ENCODE data around the gene KCNJ3. TPM values are rescaled to one million over a fixed set of nuclear protein-coding genes. Genes with fewer than 3 reads are reported as not detected.
A peak's percentile ranks its signal among the peaks of the same experiment; 100 is the strongest.

Gene KCNJ3
- total and polyA plus RNA-seq, 9 of the 15 experiments (the other 6 are each of a cell fraction or from before 2014, with no cell fraction given): not detected

DNA sequence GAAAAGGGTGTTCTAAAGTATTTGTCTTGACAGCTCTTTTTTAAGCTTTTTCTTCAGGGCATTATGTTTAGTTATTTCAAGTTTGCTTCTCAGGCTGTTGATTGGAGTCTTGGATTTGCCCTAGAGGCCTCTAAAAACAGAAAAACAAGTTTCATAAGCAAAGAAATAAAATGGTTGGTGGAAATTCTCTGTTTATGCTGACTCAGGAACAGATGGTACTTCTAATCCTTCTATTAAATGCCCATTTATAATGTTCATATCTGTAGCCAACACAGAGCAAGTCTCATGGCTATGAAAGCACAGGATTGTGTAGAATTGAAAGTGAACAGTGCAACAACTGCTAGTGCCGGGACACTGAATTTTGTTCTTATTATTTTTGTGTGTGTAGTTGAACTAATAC, 60.4 kb downstream of the KCNJ3 start:
- CTCF ChIA-PET (ENCODE audit: low intra/inter-chr PET ratio): no interaction called here
- BruUV-seq (replicated peaks): no TSS peak
- TF ChIP-seq KLF10 (CRISPR knock-in tag; IDR thresholded peaks at IDR 0.05): no peak
- TF ChIP-seq, protein P1, sequence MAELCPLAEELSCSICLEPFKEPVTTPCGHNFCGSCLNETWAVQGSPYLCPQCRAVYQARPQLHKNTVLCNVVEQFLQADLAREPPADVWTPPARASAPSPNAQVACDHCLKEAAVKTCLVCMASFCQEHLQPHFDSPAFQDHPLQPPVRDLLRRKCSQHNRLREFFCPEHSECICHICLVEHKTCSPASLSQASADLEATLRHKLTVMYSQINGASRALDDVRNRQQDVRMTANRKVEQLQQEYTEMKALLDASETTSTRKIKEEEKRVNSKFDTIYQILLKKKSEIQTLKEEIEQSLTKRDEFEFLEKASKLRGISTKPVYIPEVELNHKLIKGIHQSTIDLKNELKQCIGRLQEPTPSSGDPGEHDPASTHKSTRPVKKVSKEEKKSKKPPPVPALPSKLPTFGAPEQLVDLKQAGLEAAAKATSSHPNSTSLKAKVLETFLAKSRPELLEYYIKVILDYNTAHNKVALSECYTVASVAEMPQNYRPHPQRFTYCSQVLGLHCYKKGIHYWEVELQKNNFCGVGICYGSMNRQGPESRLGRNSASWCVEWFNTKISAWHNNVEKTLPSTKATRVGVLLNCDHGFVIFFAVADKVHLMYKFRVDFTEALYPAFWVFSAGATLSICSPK (IDR thresholded peaks at IDR 0.05; ENCODE audit: borderline replicate concordance): no peak
- TF ChIP-seq NFE2 (IDR thresholded peaks at IDR 0.05; ENCODE audit: low read depth): no peak
- TF ChIP-seq MAFF (IDR thresholded peaks at IDR 0.05; ENCODE audit: low read length): peak; percentile 50; the same call in 1 of the 2 replicates
- 0 out of 2 replicates have a peak, but pooled peaks have one; percentile 25 for TF ChIP-seq MAFG (tag; conservative IDR thresholded peaks at IDR 0.05)
- no peak for TF ChIP-seq TFE3 (CRISPR knock-in tag; IDR thresholded peaks at IDR 0.05)
- no peak for TF ChIP-seq CREM (IDR thresholded peaks at IDR 0.05; ENCODE audit: low read depth)
- no peak for TF ChIP-seq SRSF1 (IDR thresholded peaks at IDR 0.05; ENCODE audit: low read depth, low read length)
- TF ChIP-seq ZNF586 (CRISPR knock-in tag; conservative IDR thresholded peaks at IDR 0.05): no peak
- TF ChIP-seq CTBP1 (IDR thresholded peaks at IDR 0.05; ENCODE audit: borderline replicate concordance): no peak
- TF ChIP-seq, protein P2, sequence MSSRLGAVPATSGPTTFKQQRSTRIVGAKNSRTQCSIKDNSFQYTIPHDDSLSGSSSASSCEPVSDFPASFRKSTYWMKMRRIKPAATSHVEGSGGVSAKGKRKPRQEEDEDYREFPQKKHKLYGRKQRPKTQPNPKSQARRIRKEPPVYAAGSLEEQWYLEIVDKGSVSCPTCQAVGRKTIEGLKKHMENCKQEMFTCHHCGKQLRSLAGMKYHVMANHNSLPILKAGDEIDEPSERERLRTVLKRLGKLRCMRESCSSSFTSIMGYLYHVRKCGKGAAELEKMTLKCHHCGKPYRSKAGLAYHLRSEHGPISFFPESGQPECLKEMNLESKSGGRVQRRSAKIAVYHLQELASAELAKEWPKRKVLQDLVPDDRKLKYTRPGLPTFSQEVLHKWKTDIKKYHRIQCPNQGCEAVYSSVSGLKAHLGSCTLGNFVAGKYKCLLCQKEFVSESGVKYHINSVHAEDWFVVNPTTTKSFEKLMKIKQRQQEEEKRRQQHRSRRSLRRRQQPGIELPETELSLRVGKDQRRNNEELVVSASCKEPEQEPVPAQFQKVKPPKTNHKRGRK (tag; IDR thresholded peaks at IDR 0.05): no peak
- TF ChIP-seq ZNF316 (IDR thresholded peaks at IDR 0.05): peak; percentile 35; the same call in 1 of the 2 replicates
- TF ChIP-seq MAFK (IDR thresholded peaks at IDR 0.05; ENCODE audit: low read length): peak; percentile 31; the same call in 1 of the 2 replicates
- TF ChIP-seq ZNF561 (CRISPR knock-in tag; conservative IDR thresholded peaks at IDR 0.05): no peak
- H3K4me1 ChIP-seq (replicated peaks in 1 of 2; ENCODE audit: control insufficient read depth in 2 of 2, insufficient read depth in 2 of 2, low read length in 2 of 2): no peaks in the 10 kb centered on the region
- POLR2A ChIA-PET: no interaction called here
- H3K36me3 ChIP-seq (ENCODE audit: control insufficient read depth, insufficient read depth, low read length): no peaks in the 10 kb centered on the region
- WGBS (ENCODE audit: insufficient coverage, low coverage, missing lambda C conversion rate): 0% methylated on average over 1 of the region's 1 CpG
- no peaks in the 10 kb centered on the region for H3K9me1 ChIP-seq (ENCODE audit: control insufficient read depth, insufficient read depth, low read length)
- H3K4me2 ChIP-seq (ENCODE audit: insufficient read depth, low read length): no peak overlapping the region
- H2AFZ ChIP-seq (ENCODE audit: low read depth, low read length): no peak overlapping the region
- H3K9ac ChIP-seq (ENCODE audit: insufficient read depth in 1 of 2, low read depth in 2 of 2, low read length in 2 of 2): no peak overlapping the region
- H3K79me2 ChIP-seq (ENCODE audit: control insufficient read depth, insufficient read depth, low read length): no peaks in the 10 kb centered on the region
- H3K27me3 ChIP-seq (ENCODE audit: control insufficient read depth in 2 of 2, insufficient read depth in 2 of 2, low read length in 2 of 2): no peaks in the 10 kb centered on the region
- no peaks in the 10 kb centered on the region; the same call in 1 of the 2 replicates for H3K9me3 ChIP-seq (replicated peaks; ENCODE audit: control insufficient read depth, insufficient read depth, low read depth, low read length)
- DNase-seq (ENCODE audit: extremely low read depth in 1 of 4, low spot score in 3 of 4) (no peak), ATAC-seq (no peak), FAIRE-seq (no peak)
- in situ Hi-C loops (cut with MboI) (no loop called here), intact Hi-C loops (cut with micrococcal nuclease) (no loop called here)
- no peak overlapping the region for H3K27ac ChIP-seq (ENCODE audit: extremely low read depth, low read depth, low read length)
- no peaks in the 10 kb centered on the region for H4K20me1 ChIP-seq (replicated peaks; ENCODE audit: control insufficient read depth, insufficient read depth, low read length)
- H3K4me3 ChIP-seq: no peak overlapping the region
